Endometrium (tissue), 2 donors: ENCODE results near the gene PLEKHM3.
"Not testable (repeated sequence)": the region's sequence is repeated elsewhere in the genome, so short reads cannot be mapped to it uniquely, and the experiment has no call there.

Experiments
- FAIRE-seq: peaks from 2 replicates; lab custom pipeline; 2012; peaks lifted over from hg19 to GRCh38; lab: Jason Lieb, UNC
- donor health status: control.
- donor health status: control.

PLEKHM3 gene

DNA sequence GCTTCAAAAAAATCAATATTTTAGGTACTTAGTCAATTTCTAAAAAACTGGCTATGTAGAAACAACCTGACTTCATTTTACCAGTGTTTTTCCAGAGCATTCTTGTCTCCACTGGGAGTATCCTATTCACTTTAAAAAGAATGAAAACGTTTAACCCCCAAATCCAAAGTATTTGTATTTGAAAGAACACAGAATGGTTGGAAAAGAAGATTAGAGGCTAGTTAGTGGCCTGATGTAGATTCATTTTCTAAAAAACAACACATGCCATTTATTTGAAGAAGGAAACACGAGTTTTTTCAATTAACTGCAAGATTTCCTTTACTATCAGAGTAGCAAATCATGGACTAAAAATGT is 74.6 kb downstream of the PLEKHM3 start:
- FAIRE-seq = no peak

GRCh38 chr2:207950063-207950760 is 75.1 kb downstream of the PLEKHM3 start:
- no peak for FAIRE-seq

DNA sequence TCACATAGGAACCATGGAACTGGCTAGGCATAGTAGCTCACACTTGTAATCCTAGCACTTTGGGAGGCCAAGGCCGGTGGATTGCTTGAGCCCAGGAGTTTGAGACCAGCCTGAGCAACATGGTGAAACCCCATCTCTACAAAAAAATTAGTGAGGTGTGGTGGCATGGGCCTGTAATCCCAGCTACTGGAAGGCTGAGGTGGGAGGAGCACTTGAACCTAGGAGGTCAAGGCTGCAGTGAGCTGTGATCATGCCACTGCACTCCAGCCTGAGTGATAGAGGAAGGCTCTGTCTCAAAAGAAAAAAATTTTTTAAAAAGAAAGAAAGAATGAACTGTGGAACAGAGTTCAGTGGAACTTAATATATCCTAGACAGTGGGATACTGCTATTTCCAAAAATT is 76.1 kb downstream of the PLEKHM3 start:
- not testable (repeated sequence) for FAIRE-seq

DNA sequence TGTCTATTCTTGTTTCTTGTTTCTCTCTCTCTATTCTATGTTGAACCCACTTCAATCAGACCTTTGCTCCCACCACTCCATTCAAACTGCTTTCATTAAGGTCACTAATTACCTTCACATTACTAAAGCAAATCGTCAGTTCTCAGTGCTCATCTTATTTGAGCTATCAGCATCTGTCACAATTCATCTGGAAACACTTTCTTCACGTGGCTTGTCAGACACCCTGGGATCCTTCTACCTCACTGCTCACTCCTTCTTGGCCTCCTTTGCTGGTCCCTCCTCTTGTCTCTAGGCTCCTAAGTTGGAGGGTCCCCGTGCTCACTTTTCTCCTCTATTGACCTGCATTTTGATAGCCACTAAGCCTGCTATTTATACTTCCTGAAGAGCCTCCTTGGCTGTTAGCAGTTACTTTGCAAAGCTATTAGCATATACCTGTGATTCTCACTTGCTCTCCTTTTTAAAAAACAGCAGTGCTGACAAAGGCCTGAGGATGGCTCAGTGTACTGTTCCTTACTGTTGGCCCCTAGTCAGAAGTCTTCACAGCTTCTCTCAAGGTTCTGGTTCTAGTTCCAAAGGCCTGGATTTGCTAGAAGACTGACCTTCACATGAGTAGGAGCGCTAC is 80.2 kb downstream of the PLEKHM3 start:
- FAIRE-seq = no peak

DNA sequence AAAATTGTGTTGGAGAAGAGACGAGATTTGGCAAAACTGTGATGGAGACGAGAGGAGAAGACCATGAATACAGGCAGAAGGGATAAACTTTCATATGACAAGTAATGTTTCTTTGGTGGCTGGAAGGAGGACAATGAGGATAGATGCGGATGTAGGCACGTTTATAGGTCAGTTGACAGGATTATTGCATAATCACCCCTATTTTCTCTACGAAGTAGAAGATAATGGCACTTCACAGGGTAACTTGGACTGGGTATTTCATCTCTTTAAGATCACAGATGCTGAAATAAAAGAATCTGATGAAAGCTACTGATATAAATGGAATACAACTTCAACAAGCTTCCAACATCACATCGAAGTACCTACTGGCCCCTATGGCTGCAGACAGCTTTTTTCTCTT is 81.0 kb downstream of the PLEKHM3 start:
- FAIRE-seq = no peak

- FAIRE-seq = no peak
Measured at GRCh38 chr2:207939342-207940108, 85.8 kb downstream of the PLEKHM3 start.

- FAIRE-seq = no peak
Measured at GRCh38 chr2:207938886-207939285, 86.4 kb downstream of the PLEKHM3 start.

DNA sequence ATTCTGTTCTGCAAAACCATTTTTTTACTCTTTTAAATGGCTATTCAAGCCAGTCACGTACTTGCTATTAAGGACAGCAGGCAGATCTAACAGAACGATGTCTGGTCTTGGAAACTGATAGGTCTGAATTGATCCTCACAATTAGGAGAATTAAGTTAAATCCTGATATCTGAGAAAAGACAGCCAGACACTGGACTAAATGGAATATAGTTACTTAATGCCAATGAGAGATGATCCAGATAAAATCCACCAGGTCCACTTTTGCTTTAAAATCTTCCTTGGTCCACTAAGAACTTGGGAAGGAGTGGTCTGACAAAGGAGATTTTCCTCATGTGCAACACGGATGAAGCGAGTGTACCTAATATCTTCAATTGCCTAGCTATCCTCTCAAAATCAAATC is 86.9 kb downstream of the PLEKHM3 start:
- FAIRE-seq = no peak

DNA sequence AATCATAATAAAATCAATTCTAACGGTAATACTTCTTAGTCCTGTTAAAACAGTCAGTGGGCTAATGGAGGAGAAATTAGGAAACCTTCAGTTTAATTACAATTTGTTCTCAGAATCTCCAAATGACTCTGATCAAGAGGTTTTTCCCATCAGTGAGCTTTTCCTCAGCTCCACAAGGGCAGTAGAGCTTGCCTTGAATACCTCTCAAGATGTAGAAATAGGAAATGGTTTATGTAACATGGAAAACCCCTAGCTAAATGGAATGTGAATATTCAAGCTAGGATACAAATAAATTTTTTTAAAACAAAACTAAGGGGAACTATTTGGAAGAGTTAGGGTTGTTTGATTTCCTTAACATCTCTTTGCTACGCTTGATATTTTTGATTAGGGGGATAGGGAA is 87.5 kb downstream of the PLEKHM3 start:
- FAIRE-seq = no peak

- FAIRE-seq = no peak
Measured at GRCh38 chr2:207937253-207937652, 88.1 kb downstream of the PLEKHM3 start.

DNA sequence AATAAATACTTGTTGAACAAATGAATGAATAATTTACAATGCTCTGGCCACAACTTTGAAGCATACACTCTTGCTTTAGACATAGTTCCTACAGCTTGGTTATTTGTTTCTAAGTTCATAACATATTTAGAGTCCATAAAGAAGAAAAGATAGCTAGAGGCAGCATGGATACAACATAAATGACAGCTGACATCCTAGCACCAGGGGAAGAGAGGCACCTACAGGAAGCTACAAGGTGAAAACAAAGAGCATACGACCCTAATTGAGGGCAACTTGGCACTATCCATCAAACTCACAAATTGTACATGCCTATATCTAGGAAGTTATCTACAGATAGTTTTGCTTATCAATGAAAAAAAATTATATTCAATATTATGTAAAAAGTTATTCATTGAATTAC is 88.9 kb downstream of the PLEKHM3 start:
- no peak for FAIRE-seq

- no peak for FAIRE-seq
Measured at GRCh38 chr2:207935991-207936370, 89.3 kb downstream of the PLEKHM3 start.

DNA sequence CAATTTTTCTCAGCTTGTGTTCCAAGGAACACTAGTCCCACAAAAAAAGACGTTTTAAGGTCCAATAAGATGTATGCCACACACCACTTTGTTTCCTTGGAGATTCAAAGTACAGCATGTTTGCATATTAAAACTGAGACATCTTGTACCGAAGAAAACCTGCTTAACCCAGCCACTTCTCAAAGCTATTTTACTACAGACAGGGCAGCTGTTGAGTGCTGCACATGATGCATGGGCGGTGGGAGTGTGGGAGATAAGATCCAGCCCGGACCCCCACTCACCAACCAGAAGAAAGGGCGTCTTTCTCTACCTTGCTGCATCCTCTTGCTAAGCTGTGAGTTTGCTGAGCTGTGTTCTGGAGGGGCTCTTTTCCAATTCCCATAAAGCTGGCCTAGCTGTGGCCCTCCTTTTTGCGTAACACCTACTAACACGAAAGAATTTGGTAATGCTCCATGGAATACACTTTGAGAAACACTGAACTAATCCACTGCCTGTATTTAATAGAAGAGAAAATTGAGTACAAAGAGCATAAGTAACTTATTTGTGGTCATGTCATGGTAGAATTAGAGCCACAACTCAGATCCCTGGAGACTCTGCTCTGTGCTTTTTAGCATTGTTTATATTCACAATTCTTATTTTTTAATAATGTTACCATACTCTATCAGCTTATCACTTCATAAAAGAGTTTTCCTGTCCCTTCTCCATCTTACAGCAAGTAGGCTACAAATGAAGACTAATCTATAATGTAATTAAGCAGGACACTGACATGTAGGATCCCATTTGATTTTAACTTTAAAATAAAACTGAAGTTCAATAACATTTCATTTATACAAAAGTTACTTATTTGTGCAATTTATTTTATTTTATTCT is 90.0 kb downstream of the PLEKHM3 start:
- FAIRE-seq = no peak

DNA sequence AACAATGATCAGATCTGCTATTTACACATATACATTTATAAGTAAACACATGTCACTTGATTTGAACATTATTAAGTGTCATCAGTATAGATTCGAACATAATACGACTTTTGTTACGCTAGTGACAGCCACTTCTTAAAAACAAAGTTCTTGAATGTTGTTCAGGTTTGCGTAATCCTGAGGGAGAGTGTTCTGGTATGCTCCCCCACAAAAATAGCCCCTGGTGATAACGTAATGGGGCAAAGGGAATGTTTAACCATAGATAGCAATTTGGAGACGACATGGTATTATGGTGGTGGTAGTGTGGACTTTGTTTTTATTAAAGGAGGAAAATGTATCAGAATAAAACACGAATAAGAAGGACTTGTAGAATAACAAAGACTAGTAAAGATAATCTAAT is 90.6 kb downstream of the PLEKHM3 start:
- FAIRE-seq = no peak

DNA sequence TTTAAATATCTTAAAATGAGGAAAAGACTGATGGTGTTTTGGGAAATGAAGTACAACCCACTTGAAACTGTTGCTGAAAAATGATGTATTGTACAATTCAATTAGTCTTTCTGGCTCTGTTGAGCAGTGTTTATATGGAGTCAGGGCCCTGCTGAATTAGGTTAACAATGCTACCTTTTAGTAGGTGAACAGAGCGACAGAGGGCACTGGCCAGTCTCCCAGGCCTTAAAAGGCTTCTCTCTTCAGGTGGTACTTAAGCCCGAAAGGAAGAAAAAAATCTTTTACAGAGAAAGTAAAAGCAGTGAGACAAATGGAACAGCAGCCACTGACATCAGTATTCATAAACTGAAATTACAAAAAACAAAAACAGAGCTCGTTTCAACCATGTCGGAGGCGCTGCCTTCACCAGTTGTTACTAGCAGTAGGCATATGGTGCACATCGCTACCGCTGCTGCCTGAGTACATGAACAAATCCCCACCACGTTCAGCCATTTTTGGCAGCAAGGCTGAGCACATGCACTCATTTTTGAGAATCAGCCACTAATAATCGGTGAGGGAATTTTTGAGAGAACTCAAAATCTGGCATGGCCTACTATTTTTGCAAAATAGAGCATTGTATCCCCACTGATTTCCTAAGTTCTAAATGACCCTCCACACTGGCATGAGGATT is 91.8 kb downstream of the PLEKHM3 start:
- no peak for FAIRE-seq

- FAIRE-seq = no peak
Measured at GRCh38 chr2:207932106-207932505, 93.2 kb downstream of the PLEKHM3 start.

- FAIRE-seq = no peak
Measured at GRCh38 chr2:207930747-207931146, 94.6 kb downstream of the PLEKHM3 start.

DNA sequence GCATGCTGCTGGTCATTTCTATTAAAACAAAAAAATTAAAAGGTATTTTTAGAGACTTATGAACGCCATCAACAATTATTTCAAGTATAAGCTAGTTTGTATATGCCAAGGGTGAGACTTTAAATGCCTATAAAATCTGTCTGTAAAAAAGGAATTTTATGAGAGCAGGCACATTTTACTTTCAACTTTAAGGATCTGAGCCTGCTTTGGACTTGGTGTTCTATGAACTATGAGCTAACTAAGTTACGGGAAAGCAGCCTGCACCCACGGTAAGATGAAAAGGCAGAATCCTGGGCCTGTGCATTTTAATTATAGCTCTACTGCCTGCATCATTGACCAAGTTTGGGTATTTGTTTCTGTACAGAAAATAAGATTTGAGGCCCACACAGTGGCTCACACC is 95.4 kb downstream of the PLEKHM3 start:
- no peak for FAIRE-seq

DNA sequence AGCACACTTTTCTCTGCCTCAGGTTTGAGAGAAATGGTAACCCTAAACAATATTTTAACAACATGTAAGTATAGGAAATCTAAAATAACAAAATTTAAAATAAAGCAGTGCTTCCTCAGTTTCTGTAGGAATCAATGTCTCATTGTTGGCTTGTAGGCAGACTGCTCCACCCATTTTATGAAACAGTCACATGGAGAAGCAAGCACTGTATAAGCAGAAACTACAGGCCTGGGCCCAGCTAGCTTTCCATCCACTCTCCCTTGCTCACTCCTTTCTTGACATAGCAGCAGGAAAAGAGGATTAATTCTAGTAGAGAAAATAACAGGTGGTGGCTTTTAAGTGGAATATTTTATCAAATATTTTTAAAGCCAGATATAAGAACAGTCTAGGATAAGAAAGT is 97.2 kb downstream of the PLEKHM3 start:
- FAIRE-seq = no peak

GRCh38 chr2:207926989-207927300 is 98.4 kb downstream of the PLEKHM3 start:
- no peak for FAIRE-seq

- no peak for FAIRE-seq
Measured at GRCh38 chr2:207926133-207926988, 99.0 kb downstream of the PLEKHM3 start.
